Measurements from ENCODE around the gene CPPED1. TPM values are rescaled to one million over a fixed set of nuclear protein-coding genes. Genes with fewer than 3 reads are reported as not detected.

CPPED1 gene
- polyA plus RNA-seq, 3 donors = 100 to 292 (median 259) TPM

- H3K9me3 Mint-ChIP-seq = peaks cover 0 to 5% (median 0%) of the 10 kb centered on the region in 7 donors
These were observed 45.5 kb downstream of the CPPED1 start for GRCh38 chr16:12758031-12758669.

GRCh38 chr16:12757546-12757945, 46.1 kb downstream of the CPPED1 start:
- Mint-ChIP-seq H3K27me3 (ENCODE audit: low read depth in 3 of 3) (no peaks in the 10 kb centered on the region), H3K9me3 (peaks cover 0 to 5% (median 0%) of the 10 kb centered on the region in 7 donors), H3K4me3 (no peak overlapping the region), H3K4me1 (peaks cover 4% of the 10 kb centered on the region), H3K27ac (no peak overlapping the region), H3K36me3 (peaks cover 15 to 77% of the 10 kb centered on the region in 2 donors)
- Histone ChIP-seq H3K27ac (ENCODE audit: low read depth in 1 of 2, low read length in 2 of 2) (peak overlapping the region in 1 of 2 donors; percentile 38), H3K9ac (ENCODE audit: insufficient read depth, low read length, poor library complexity, severe bottlenecking) (no peak overlapping the region), H3K36me3 (replicated peaks in 1 of 2; ENCODE audit: control insufficient read depth in 1 of 2, insufficient read depth in 2 of 2, low read length in 2 of 2) (peaks cover 36 to 93% of the 10 kb centered on the region in 2 donors), H3K9me3 (replicated peaks in 1 of 2; ENCODE audit: control insufficient read depth in 1 of 2, insufficient read depth in 1 of 2, low read length in 2 of 2) (no peaks in the 10 kb centered on the region), H3K27me3 (ENCODE audit: control insufficient read depth in 2 of 2, insufficient read depth in 2 of 2, low read length in 2 of 2) (no peaks in the 10 kb centered on the region), H4K20me1 (ENCODE audit: insufficient read depth, low read length) (peaks cover 100% of the 10 kb centered on the region), H3K4me2 (replicated peaks; ENCODE audit: extremely low read depth, low read length, poor library complexity, severe bottlenecking) (no peak overlapping the region), H3K79me2 (ENCODE audit: insufficient read depth, low read length) (peaks cover 86% of the 10 kb centered on the region), H3K4me1 (ENCODE audit: control insufficient read depth in 1 of 2, insufficient read depth in 2 of 2, low read length in 2 of 2) (no peaks in the 10 kb centered on the region), H2AFZ (ENCODE audit: insufficient read depth, low read depth, low read length, poor library complexity, severe bottlenecking) (no peak overlapping the region), H3K4me3 (replicated peaks in 1 of 3; ENCODE audit: low read depth in 2 of 3, low read length in 3 of 3) (no peak overlapping the region)
- TF ChIP-seq CTCF (IDR thresholded peaks at IDR 0.05) = no peak
- 97% methylated on average over 5 of the region's 7 CpGs for WGBS (ENCODE audit: insufficient coverage)
- intact Hi-C loops (cut with micrococcal nuclease) = no loop called here
- DNase-seq = no peak

More at GRCh38 chr16:12758031-12758669, 45.5 kb downstream of the CPPED1 start:
- Histone ChIP-seq H3K79me2 (ENCODE audit: insufficient read depth, low read length) (peaks cover 90% of the 10 kb centered on the region), H3K36me3 (replicated peaks in 1 of 2; ENCODE audit: control insufficient read depth in 1 of 2, insufficient read depth in 2 of 2, low read length in 2 of 2) (peaks cover 36 to 97% of the 10 kb centered on the region in 2 donors), H3K4me2 (replicated peaks; ENCODE audit: extremely low read depth, low read length, poor library complexity, severe bottlenecking) (no peak overlapping the region), H3K4me1 (ENCODE audit: control insufficient read depth in 1 of 2, insufficient read depth in 2 of 2, low read length in 2 of 2) (no peaks in the 10 kb centered on the region), H3K27me3 (ENCODE audit: control insufficient read depth in 2 of 2, insufficient read depth in 2 of 2, low read length in 2 of 2) (no peaks in the 10 kb centered on the region), H4K20me1 (ENCODE audit: insufficient read depth, low read length) (peaks cover 100% of the 10 kb centered on the region), H3K9ac (ENCODE audit: insufficient read depth, low read length, poor library complexity, severe bottlenecking) (no peak overlapping the region), H2AFZ (ENCODE audit: insufficient read depth, low read depth, low read length, poor library complexity, severe bottlenecking) (no peak overlapping the region), H3K27ac (ENCODE audit: low read depth in 1 of 2, low read length in 2 of 2) (peak overlapping the region in 1 of 2 donors; percentile 37), H3K9me3 (replicated peaks in 1 of 2; ENCODE audit: control insufficient read depth in 1 of 2, insufficient read depth in 1 of 2, low read length in 2 of 2) (no peaks in the 10 kb centered on the region), H3K4me3 (replicated peaks in 1 of 3; ENCODE audit: low read depth in 2 of 3, low read length in 3 of 3) (no peak overlapping the region)
- H3K36me3 Mint-ChIP-seq = peaks cover 15 to 76% of the 10 kb centered on the region in 2 donors
- no peak overlapping the region for H3K4me3 Mint-ChIP-seq
- WGBS (ENCODE audit: insufficient coverage) = 100% methylated on average over 4 of the region's 5 CpGs
- peaks cover 4% of the 10 kb centered on the region for H3K4me1 Mint-ChIP-seq
- no peak for TF ChIP-seq CTCF (IDR thresholded peaks at IDR 0.05)
- H3K27ac Mint-ChIP-seq = peak overlapping the region in 4 of 7 donors; percentile 5 to 60 (median 32)
- intact Hi-C loops (cut with micrococcal nuclease) = no loop called here
- no peaks in the 10 kb centered on the region for H3K27me3 Mint-ChIP-seq (ENCODE audit: low read depth in 3 of 3)
- no peak for DNase-seq
